Measurements from ENCODE around the gene NTN1. TPM values are rescaled to one million over a fixed set of nuclear protein-coding genes. Genes with fewer than 3 reads are reported as not detected.

Gene NTN1
- total RNA-seq, 1 experiment from 2014 or later = 0.94 TPM

GRCh38 chr17:9127340-9127739 lies 106.0 kb downstream of the NTN1 start:
- Mint-ChIP-seq H3K4me1 (ENCODE audit: low read depth, unreplicated experiment) (no peaks in the 10 kb centered on the region), H3K27me3 (ENCODE audit: unreplicated experiment) (peaks cover 59% of the 10 kb centered on the region), H3K9me3 (ENCODE audit: low read depth, unreplicated experiment) (no peaks in the 10 kb centered on the region), H3K36me3 (ENCODE audit: insufficient read depth, unreplicated experiment) (no peaks in the 10 kb centered on the region), H3K27ac (ENCODE audit: unreplicated experiment) (no peak overlapping the region), H3K4me3 (ENCODE audit: low read depth, unreplicated experiment) (no peak overlapping the region)
- no TSS peak for BruUV-seq (replicated peaks)
- CTCF ChIA-PET = interaction anchor here (1.2 kb wide), 1 partner anchor 13 kb away, joined by 5 read pairs; no protein-coding TSS in a partner anchor
- DNase-seq = no peak
- TF ChIP-seq CTCF (IDR thresholded peaks at IDR 0.05; ENCODE audit: unreplicated experiment) = no peak
- intact Hi-C loops (cut with micrococcal nuclease; ENCODE audit: unreplicated experiment) = no loop called here

- Mint-ChIP-seq H3K9me3 (ENCODE audit: low read depth, unreplicated experiment) (no peaks in the 10 kb centered on the region), H3K27me3 (ENCODE audit: unreplicated experiment) (peaks cover 71% of the 10 kb centered on the region), H3K27ac (ENCODE audit: unreplicated experiment) (no peak overlapping the region), H3K4me3 (ENCODE audit: low read depth, unreplicated experiment) (no peak overlapping the region), H3K4me1 (ENCODE audit: low read depth, unreplicated experiment) (no peaks in the 10 kb centered on the region), H3K36me3 (ENCODE audit: insufficient read depth, unreplicated experiment) (peaks cover 5% of the 10 kb centered on the region)
- no peak for TF ChIP-seq CTCF (IDR thresholded peaks at IDR 0.05; ENCODE audit: unreplicated experiment)
- no peak for DNase-seq
- intact Hi-C loops (cut with micrococcal nuclease; ENCODE audit: unreplicated experiment) = no loop called here
- CTCF ChIA-PET = no interaction called here
- no TSS peak for BruUV-seq (replicated peaks)
These were observed 110.1 kb downstream of the NTN1 start for GRCh38 chr17:9131371-9131770.

GRCh38 chr17:9132291-9132690 lies 111.0 kb downstream of the NTN1 start:
- no peaks in the 10 kb centered on the region for H3K9me3 Mint-ChIP-seq (ENCODE audit: low read depth, unreplicated experiment)
- intact Hi-C loops (cut with micrococcal nuclease; ENCODE audit: unreplicated experiment) = no loop called here
- no peak overlapping the region for H3K4me3 Mint-ChIP-seq (ENCODE audit: low read depth, unreplicated experiment)
- peaks cover 5% of the 10 kb centered on the region for H3K36me3 Mint-ChIP-seq (ENCODE audit: insufficient read depth, unreplicated experiment)
- CTCF ChIA-PET = no interaction called here
- H3K4me1 Mint-ChIP-seq (ENCODE audit: low read depth, unreplicated experiment) = no peaks in the 10 kb centered on the region
- H3K27ac Mint-ChIP-seq (ENCODE audit: unreplicated experiment) = no peak overlapping the region
- no peak for TF ChIP-seq CTCF (IDR thresholded peaks at IDR 0.05; ENCODE audit: unreplicated experiment)
- DNase-seq = no peak
- BruUV-seq (replicated peaks) = no TSS peak
- peaks cover 62% of the 10 kb centered on the region for H3K27me3 Mint-ChIP-seq (ENCODE audit: unreplicated experiment)

DNA sequence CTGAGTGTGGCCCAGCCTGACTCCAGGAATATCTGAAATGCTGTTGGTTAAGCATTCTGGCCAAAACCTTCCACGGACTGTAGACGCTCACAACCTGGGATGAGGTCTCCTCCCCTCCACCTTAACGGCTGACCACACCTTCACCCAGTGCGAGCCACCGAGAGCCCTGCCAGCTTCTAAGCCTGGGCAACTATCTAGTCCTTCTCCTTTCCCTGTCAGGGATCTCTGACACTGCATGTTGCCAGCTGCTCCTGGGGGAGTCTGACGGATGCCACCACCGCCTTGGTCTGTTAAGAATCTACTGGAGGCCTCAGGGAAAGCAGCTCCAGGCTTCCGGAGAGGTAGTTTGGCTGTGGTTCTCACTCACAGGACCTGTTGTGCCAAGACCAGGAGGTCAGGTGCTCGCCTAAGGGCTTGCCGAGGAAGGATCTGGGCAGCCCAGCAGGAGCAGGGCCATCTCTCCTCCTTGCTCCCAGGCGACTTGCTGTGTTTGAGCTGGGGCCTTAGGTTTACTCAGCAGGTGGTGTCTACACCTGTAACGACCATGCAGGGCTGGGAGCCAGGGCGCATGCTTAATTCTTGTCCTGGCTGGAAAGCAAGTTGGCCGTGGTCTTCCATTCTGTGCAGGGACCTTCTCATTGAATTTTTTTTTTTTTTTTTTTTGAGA lies 111.8 kb downstream of the NTN1 start:
- H3K27ac Mint-ChIP-seq (ENCODE audit: unreplicated experiment) = no peak overlapping the region
- no peaks in the 10 kb centered on the region for H3K4me1 Mint-ChIP-seq (ENCODE audit: low read depth, unreplicated experiment)
- intact Hi-C loops (cut with micrococcal nuclease; ENCODE audit: unreplicated experiment) = no loop called here
- H3K27me3 Mint-ChIP-seq (ENCODE audit: unreplicated experiment) = peaks cover 58% of the 10 kb centered on the region
- H3K9me3 Mint-ChIP-seq (ENCODE audit: low read depth, unreplicated experiment) = no peaks in the 10 kb centered on the region
- CTCF ChIA-PET = no interaction called here
- DNase-seq = no peak
- TF ChIP-seq CTCF (IDR thresholded peaks at IDR 0.05; ENCODE audit: unreplicated experiment) = no peak
- no TSS peak for BruUV-seq (replicated peaks)
- H3K36me3 Mint-ChIP-seq (ENCODE audit: insufficient read depth, unreplicated experiment) = peaks cover 5% of the 10 kb centered on the region
- no peak overlapping the region for H3K4me3 Mint-ChIP-seq (ENCODE audit: low read depth, unreplicated experiment)

Measured in Calu3 (cell line).